Neural crest cell (in vitro differentiated cells): ENCODE data around the gene GOSR2. TPM values are rescaled to one million over a fixed set of nuclear protein-coding genes. Genes with fewer than 3 reads are reported as not detected.

Experiments
- DNase-seq: peaks from one replicate; pipeline ENCODE4 v3.0.0; 2021; ENCODE audit warnings: low read depth, mixed read lengths, low spot score
- H3K27ac Mint-ChIP-seq: one replicate; pipeline ENCODE4 v1.8.0; 2021; ENCODE audit warnings: mild to moderate bottlenecking, mixed read lengths; ENCODE audit not compliant: unreplicated experiment
- H3K27me3 Mint-ChIP-seq: 2 replicates; pipeline ENCODE4 v1.8.0; 2021; ENCODE audit warnings: low read depth, mild to moderate bottlenecking, mixed read lengths
- H3K36me3 Mint-ChIP-seq: 2 replicates; pipeline ENCODE4 v1.8.0; 2021; ENCODE audit warnings: low read depth, mild to moderate bottlenecking, mixed read lengths
- H3K4me1 Mint-ChIP-seq: 2 replicates; pipeline ENCODE4 v1.8.0; 2021; ENCODE audit warnings: mixed read lengths
- H3K4me3 Mint-ChIP-seq: one replicate; pipeline ENCODE4 v1.8.0; 2021; ENCODE audit warnings: mild to moderate bottlenecking, mixed read lengths
- H3K9me3 Mint-ChIP-seq: 2 replicates; pipeline ENCODE4 v1.8.0; 2021; ENCODE audit warnings: mixed read lengths
- total RNA-seq: library from RNA; stranded (reverse); gene quantifications from 2 replicates; pipeline ENCODE4 v1.2.1, GENCODE V29; 2021
- TF ChIP-seq, protein P1 (sequence below): fragments of 200-600 bp; sonication (generic); conservative IDR thresholded peaks from 2 replicates; pipeline ENCODE4 v1.5.0; 2021; ENCODE audit warnings: antibody characterized with exemption, mild to moderate bottlenecking

The GOSR2 gene
- total RNA-seq, 1 donor from 2014 or later: 46.1 TPM

DNA sequence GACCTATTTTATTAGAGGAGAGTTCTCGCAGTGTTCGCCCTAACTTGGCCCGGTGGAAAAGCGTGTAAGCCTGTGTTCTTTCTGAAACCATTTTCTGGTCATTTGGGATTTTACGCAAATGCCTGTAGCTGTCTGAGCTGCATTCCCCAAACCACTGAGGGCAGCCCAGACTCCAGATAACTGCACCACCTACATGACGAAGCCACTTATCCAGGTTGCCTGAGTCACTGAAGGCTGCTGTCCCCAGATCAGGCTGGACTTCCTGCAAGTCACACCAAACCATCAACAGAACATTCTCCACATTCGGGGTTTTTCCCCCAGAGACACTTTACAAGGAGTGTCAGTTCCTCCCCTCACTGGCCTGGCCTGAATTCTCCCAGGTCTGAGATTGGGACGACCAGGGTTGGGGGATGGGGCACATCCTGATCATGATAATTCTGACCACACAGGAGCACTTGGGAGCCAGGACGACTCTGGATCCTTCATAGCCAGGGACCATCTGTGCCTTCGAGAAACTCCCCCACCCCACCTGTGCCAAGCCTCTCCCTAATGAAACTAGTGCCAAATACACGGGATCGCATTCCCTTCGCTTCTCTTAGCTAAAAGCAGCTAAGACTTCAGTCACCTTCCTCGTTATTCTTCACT lies 53.8 kb downstream of the GOSR2 start:
- peaks cover 34% of the 10 kb centered on the region for H3K4me1 Mint-ChIP-seq
- H3K36me3 Mint-ChIP-seq: no peaks in the 10 kb centered on the region
- peaks cover 66% of the 10 kb centered on the region for H3K27me3 Mint-ChIP-seq
- H3K9me3 Mint-ChIP-seq: no peaks in the 10 kb centered on the region
- no peak overlapping the region for H3K27ac Mint-ChIP-seq
- H3K4me3 Mint-ChIP-seq: peak overlapping the region; percentile 93
- TF ChIP-seq, protein P1, sequence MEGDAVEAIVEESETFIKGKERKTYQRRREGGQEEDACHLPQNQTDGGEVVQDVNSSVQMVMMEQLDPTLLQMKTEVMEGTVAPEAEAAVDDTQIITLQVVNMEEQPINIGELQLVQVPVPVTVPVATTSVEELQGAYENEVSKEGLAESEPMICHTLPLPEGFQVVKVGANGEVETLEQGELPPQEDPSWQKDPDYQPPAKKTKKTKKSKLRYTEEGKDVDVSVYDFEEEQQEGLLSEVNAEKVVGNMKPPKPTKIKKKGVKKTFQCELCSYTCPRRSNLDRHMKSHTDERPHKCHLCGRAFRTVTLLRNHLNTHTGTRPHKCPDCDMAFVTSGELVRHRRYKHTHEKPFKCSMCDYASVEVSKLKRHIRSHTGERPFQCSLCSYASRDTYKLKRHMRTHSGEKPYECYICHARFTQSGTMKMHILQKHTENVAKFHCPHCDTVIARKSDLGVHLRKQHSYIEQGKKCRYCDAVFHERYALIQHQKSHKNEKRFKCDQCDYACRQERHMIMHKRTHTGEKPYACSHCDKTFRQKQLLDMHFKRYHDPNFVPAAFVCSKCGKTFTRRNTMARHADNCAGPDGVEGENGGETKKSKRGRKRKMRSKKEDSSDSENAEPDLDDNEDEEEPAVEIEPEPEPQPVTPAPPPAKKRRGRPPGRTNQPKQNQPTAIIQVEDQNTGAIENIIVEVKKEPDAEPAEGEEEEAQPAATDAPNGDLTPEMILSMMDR: no peak
- DNase-seq: no peak

DNA sequence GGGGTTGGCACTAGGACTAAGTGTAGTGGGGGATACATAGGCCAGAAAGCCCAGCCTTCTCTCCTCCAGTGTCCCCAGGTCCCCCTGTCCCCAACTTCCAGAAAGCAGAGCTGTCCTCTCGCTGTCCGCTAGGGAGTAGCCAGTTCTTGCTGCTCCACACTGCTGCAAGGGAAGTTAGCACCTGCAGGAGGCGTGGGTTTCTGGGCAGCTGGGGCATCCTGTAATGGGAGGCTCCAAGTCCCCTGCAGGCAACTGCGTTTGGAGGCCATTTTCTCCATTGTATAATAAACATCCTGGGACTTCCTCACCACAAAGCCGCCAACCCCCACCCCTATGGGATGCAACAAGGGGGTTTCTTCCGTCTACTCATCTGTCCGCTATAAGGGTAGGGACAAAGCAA lies 54.4 kb downstream of the GOSR2 start:
- Mint-ChIP-seq H3K27me3 (peaks cover 67% of the 10 kb centered on the region), H3K4me1 (peaks cover 34% of the 10 kb centered on the region), H3K9me3 (no peaks in the 10 kb centered on the region), H3K4me3 (peak overlapping the region; percentile 93), H3K27ac (peak overlapping the region; percentile 50), H3K36me3 (no peaks in the 10 kb centered on the region)
- TF ChIP-seq, protein P1: peak; percentile 62
- peak; percentile 61 for DNase-seq

DNA sequence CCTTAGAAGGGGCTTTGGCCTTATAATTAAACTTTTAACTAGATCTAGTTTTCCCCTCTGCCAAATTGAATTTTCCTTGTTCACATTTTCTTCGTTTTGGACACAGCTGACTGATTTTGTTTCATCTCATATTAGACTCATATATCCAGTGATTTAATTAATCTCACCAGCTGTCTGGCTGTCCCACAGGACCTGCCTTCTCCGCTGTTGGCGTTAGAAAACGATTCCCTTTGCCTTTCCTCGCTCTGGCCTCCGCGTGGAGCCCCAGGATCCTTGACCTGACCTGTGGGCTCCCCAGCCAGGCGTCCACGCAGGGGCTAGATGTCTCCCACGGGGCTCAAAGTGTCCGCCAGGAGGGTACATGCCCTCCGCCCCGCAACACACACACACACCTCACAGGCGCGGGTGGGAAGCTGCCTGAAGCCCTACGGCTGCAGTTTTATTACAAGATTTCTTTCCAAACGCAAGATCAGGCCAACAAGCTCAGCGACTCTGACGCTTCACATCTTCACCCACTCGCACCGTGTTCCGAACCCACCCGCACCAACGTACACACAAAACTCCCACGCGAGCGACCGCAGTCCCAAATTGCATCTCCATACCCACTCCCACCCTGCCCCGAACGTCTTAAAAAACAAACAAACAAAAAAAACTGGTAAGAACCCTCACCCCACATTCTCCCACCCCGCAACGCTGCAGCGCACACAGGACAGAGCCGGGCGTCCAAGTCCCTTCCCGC lies 55.0 kb downstream of the GOSR2 start:
- Mint-ChIP-seq H3K4me1 (peaks cover 34% of the 10 kb centered on the region), H3K27me3 (peaks cover 70% of the 10 kb centered on the region), H3K36me3 (no peaks in the 10 kb centered on the region), H3K9me3 (no peaks in the 10 kb centered on the region), H3K27ac (no peak overlapping the region), H3K4me3 (peak overlapping the region; percentile 93)
- TF ChIP-seq, protein P1: no peak
- no peak for DNase-seq

DNA sequence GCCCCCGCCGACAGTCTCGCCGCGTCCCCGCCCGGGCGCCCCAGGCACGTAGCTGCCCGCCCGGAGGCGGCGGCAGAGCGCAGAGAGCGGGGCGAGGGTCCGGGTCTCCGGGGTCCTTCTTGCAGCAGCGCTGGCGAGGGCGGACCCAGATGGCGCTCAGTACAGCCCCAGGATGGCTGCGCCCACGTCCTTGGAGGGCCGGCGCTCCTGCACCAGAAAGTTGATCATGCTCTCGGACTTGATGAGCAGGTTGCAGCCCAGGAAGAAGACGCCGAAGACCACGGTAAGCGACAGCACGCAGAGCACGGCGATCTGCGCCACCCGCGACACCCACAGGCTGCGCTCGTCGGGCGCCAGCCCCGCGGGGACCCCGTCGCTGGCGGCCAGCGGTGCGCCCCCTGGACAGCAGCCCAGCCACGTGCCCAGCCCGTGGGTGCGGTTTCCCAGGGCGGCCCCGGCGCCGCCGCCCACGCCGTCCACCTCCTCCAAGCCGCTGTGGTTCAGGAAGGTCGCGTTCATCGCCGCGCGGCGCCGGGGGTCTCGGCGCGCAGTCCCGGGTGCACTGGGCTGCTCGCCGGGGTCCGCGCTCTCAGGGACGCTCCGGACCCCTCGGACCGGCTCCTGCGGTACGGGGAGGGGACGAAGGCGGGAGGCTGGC lies 55.7 kb downstream of the GOSR2 start:
- Mint-ChIP-seq H3K27me3 (peaks cover 66% of the 10 kb centered on the region), H3K27ac (no peak overlapping the region), H3K9me3 (no peaks in the 10 kb centered on the region), H3K4me3 (peak overlapping the region; percentile 93), H3K4me1 (peaks cover 34% of the 10 kb centered on the region), H3K36me3 (no peaks in the 10 kb centered on the region)
- DNase-seq: no peak
- TF ChIP-seq, protein P1: no peak

DNA sequence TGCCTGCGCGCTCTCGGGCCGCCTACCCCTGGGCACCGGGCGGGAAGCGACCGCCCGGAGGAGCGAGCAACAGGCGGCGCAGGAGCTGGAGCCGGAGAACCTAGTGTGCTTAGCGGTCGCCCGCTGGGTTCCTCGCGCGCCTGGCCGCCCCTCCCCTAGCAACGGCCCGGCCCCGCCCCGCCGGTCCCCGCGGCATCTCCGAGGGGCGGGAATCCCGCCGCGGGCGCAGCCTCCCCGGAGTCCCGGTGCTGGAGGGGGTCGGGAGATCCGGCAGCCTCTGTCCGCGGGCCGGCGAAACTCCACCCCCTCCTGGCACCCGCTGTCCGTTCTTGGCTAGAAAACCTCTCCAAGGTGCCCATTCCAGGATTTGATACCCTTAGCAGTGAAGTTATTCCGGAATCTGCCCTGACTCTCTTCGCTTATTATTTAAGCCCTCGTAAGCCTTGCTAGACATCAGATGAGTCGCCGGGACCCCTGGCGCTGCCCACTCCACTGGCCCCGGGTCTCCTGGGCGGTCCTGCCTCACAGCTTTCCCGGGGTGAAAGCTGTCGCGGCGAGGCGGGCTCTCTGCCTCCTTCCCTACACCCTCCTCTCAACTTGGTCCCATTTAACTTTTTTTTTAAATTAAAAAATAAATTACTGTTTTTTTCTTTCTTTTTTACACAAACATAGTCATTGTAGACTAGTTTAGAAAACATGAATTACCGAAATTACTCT lies 56.3 kb downstream of the GOSR2 start, which contains the start of gene RPRML:
RPRML (minus strand) TSS at position 107 of the 717 bp plus-strand sequence. CDS start 246 bp downstream, outside the sequence.
- Mint-ChIP-seq H3K9me3 (no peaks in the 10 kb centered on the region), H3K27me3 (peaks cover 59% of the 10 kb centered on the region), H3K27ac (no peak within 1 kb of the TSS), H3K4me3 (peak within 1 kb of the TSS; percentile 93), H3K4me1 (peaks cover 34% of the 10 kb centered on the region), H3K36me3 (no peaks in the 10 kb centered on the region)
- peak; percentile 60 for DNase-seq
- TF ChIP-seq, protein P1: no peak
